Activated T-helper 9 cell treated with anti-CD3 and anti-CD28 coated beads, Interleukin-2, amount 50 U/mL, for 16 hours (primary cell): ENCODE data around the gene LKAAEAR1.

ENCODE experiments used
- DNase-seq: peaks from one replicate; pipeline ENCODE4 v3.0.0-alpha.2; 2020; ENCODE audit warnings: low read depth

The LKAAEAR1 gene

DNA sequence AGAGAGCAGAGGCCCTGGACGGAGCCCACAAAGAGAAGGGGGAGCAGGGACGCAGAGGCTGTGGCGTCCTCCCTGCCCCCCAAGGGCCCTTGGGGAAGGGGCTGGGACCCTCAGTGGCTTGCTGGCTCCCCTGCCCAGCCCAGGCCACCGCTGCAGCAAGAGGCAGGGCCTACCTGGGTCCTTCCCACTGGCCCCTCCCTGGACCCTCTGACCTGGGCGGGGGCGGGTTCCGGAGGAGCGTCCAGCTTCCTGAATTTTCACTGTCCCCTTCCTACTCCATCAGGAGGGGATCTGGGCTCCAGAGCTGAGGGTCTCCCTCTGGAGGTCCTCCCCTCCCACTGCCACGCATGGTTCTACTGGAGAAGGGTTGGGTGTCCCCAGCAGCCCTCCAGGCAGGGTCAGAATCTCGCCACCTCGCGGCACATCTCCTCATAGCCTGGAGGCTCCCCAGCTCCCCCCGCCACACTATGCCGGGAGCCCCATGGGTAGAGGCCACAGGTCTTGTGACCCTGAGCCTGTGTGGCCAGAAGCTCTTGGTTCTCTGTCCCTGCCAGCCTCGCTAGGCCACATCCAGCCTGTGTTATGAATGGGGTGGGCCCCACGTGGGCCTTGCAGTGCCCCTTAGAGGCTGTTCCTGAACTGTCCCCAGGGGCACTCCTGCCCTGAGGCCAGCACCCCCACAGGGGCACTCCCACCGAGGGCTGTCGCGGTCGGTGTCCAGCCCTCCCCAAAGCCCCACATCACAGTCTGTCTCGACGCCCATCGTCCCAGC, 33.8 kb downstream of the LKAAEAR1 start:
- no peak for DNase-seq

- DNase-seq: no peak
Observed at GRCh38 chr20:64049878-64050260, 34.3 kb downstream of the LKAAEAR1 start.

GRCh38 chr20:64049060-64049877, 34.9 kb downstream of the LKAAEAR1 start, which contains the start of gene SOX18:
TSS of gene SOX18 (minus strand) at chr20:64049639. CDS start at chr20:64049516, 123 bp downstream.
- no peak for DNase-seq

GRCh38 chr20:64048402-64049044, 35.7 kb downstream of the LKAAEAR1 start:
- DNase-seq: no peak

GRCh38 chr20:64047968-64048401, 36.2 kb downstream of the LKAAEAR1 start:
- DNase-seq: no peak

- no peak for DNase-seq
Observed at GRCh38 chr20:64047046-64047389, 37.2 kb downstream of the LKAAEAR1 start.

GRCh38 chr20:64045346-64046011, 38.7 kb downstream of the LKAAEAR1 start:
- DNase-seq: no peak

GRCh38 chr20:64044484-64045247, 39.5 kb downstream of the LKAAEAR1 start:
- DNase-seq: no peak

DNA sequence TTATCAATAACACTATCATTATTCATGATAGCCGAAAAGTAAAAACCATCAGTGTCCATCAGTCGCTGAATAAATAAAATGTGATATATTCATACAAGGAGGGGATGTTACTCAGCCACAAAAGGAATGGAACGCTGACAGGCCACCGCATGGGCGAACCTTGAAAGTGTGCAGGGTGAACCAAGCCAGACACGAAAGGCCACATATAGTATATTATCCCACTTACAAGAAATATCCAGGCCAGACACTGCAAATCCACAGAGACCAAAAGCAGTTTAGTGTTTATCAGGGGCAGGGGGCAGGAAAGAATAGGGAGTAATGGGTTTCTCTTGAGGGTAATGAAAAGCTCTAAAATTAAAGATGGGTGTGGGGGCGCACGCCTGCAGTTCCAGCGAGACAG, 40.4 kb downstream of the LKAAEAR1 start:
- DNase-seq: no peak

DNA sequence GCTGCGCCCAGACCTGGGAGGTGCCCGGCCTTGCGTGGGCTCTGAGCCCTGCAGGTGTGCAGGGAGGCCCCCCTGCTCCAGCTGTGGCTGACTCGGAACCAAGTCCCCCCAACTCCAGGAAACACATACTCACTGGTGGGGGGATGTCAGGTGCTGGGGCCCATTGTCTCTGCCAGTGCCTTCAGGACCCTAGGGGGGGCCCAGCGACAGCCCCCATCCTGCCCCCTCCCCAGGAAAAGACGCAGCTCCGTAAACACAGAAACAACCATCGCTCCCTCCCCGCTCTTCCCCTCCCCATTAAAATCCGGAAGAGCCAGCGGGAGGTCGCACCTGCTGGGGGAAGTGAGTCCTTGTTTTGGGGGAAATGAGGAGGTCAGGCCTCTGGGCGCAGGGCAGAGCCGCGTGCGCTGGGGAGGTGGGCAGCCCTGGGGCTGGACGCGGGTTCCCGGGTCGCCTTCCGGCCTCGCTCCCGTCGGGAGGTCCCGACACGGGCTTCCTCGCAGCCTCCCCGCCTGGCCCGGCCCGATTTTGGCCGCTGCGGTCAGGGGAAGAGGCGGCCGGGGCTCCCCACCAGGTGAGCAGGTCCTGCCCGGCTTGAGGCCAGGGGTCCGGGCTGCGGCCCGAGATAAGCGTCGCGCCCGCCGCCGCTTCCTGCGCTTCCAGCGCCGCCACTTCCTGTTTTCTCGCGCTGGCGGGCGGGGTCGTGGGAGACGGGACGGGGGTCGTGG, 42.0 kb downstream of the LKAAEAR1 start:
- no peak for DNase-seq

GRCh38 chr20:64041781-64042053, 42.5 kb downstream of the LKAAEAR1 start:
- DNase-seq: no peak

DNA sequence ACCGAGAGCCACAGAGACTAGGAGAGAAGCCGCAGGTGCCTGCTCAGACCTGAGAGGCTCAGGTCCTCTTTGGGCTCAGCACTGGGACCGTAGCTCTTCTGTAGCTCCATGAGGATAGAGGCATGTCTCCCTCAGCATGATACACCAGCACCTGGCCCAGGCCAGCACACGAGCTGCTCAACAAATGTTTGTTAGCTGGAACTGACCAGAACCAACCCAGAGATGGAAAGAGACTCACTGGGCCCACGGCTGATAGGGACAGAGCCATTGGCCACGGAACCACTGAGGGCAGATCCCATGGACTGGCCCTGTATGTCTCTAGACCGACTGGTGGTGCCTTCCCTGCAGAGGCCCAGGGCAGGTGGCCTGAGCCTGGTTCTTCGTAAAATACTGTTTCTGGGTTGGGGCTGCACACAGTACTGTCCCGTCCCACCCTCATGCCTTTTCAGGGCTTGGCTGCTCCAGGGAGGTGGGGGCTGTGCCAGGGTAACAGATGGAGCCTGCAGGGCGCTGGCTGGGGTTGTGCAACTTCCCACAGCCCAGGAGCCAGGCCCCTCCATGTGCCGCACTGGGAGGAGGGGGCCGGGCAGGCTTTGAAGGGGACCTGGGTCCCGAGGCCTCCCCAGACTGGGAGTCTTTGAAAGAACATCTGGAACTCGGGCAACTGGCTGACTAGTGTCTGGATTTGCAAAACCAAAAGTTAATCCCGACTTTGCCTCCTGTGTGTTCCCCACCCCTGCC, 43.0 kb downstream of the LKAAEAR1 start:
- DNase-seq: no peak

DNA sequence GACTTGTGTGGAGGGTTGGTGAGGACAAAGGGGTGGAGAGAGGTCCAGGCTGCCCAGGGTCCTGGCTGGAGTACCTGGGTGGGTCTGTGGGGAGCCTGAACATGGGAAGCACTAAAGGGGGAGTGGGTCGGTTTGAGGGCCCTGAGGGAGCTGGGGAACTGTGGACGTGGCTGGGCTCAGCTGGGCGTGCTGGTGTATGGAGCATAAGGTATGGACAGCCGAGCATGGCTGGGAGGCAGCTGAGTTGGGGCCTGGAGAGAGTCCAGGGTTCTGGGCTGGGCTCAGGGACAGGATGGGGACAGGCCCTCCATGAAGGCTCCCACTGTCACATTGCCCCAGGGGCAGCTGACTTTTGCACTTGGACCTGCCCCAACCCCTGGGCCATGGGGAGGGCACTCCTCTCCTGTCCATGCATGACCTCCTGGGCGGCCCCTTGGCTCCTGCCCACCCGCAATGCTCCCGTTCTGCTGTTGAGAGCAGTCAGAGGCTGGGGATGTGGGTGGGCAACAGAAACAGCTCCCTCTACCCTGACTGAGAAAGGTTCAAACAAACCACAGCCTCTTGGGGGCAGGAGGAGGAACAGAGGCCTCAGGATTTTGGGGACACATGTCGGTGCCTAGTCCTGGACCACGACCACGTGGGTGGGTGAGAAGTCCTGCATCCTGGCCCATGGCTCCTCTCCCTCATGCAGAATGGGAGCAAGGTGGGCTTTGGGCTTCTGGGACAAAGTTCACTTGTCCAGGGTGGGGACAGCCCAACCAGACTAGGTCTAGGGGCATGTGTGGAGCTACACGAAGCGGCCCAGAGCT, 43.8 kb downstream of the LKAAEAR1 start:
- no peak for DNase-seq

DNA sequence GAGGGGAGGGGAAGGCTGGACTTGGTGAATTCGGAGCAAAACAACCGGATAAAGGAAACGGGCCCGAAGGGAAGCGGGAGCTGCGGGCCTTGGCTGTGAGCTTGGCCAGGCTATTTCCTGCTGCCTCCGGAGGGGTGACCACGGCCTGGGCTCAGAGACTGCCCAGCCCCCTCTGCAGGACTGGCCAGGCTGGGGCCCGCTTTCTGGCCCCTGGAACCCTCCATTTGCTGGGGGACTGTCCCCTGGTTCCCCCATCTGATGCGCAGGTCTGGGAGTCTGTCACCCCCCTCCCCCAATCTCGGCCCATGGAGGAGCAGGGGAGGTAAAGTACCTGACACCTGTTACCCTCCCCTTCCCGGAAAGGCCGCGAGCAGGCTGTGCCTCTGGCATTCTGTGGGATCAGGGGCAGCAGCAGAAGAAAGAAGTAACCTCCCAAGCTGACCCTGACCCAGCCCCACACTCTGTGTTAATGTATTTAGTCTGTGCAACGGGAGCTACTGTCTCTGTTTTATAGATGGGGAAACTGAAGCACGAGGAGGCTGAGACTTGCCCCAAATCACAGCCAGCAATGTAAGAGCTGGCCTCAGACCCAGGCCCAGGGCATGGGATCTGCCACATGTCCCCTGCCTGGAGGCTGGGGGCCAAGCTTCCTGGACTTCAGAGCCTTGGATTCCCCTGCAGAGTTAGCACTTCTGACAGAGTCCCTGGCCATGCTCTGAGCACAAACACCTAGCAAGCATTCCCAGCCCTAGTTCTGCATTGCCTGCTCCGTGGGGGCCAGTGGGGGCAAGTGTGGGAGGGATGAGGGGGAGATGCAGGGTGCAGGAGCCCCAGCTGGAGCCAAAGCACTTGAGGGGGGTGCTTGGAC, 44.7 kb downstream of the LKAAEAR1 start:
- DNase-seq: no peak

DNA sequence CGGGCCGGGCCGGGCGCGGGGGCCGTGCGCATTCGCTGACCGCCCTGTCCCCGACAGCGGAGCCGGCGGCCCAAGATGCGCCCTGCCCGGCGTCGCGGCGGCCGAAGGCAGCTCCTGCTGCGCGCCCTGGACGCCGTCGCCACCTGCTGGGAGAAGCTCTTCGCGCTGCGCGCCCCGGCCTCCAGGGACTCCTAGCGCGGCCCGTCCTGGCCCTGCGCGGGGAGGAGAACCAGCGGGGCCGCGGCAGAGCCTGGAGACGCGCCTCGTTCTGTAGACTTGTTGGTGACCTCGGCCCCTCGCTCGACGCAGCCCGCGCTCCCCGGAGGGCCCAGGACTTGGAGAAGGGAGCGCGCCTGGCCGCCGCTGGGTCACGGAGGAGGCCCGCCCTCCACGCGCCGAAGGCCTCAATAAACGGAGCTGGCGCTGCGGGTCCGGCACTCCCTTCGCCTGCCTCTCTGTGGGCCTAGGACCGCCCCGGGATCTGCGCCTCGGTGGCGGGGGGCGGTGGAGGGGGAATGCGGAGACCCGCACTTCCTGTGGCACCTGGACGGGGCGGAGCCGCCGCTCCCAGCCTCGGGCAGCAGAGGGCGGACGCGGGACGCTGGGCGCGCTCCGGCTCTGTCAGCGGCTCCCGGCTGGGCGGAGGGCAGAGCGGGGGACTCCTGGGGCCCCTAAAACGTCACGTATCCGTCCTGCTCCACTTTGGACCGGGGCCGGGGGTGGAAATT, 45.5 kb downstream of the LKAAEAR1 start:
- peak; percentile 68 for DNase-seq

- DNase-seq: no peak
Observed at GRCh38 chr20:64038224-64038564, 46.0 kb downstream of the LKAAEAR1 start.

DNA sequence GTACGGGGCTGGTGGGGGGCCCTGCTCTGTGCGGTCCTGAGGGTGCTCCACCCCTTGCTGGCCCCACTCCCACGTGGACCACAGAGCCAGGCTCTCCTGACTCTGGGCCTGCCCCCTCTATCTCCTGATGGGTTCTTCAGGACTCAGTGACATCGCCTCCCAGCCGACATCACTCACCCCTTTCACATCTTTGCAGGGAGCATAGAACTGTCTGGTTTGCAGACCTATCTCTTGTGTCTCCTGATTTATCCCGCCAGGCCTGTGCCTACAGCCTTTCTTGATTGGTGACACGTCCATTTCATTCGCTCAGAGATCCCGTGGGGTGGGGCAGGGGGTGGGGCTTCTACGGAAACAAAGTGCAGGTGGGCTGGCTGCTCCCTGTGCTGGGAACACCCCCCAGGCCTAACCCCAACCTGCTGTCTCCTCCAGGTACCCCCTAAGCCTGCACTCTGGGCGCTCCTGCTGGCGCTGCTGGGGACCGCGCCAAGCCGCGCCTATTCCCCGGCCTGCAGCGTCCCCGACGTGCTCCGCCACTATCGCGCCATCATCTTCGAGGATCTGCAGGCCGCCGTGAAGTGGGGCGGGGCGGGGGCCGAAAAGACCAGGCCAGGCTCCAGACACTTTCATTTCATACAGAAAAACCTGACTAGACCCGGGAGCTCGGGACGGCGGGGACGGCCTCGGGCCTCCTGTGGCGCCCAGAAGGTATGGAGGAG, 46.5 kb downstream of the LKAAEAR1 start:
- DNase-seq: no peak

DNA sequence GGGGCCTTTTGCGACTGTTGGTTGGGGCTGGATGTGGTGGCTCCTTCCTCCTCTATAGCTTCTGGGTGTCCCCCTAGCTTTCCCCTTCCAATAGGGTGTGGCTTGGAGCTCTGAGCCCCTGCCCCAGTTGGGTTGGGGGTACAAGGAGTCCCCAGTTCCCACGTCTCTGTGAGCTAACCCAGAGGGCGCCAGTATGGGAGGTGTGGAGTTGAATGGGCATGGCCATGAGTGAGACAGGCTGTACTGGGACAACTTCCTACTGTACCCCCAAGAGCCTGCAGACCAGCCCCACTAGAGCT, 47.0 kb downstream of the LKAAEAR1 start:
- DNase-seq: no peak
